Spleen (tissue), 7 donors: ENCODE data around the gene KIAA0408.

Experiments
- CTCF ChIP-seq, 11 experiments: fragments of 200-600 bp in 7 of 11; fragments of 450-650 bp in 4 of 11; sonication (generic) in 4 of 11; IDR thresholded peaks in 8 of 11; conservative IDR thresholded peaks in 3 of 11; 1 replicate in 7 of 11; 2 replicates in 4 of 11; pipeline versions ENCODE4 v1.4.0 to v1.8.0; 2016 to 2021; ENCODE audit warnings: antibody characterized with exemption in 11 of 11, inconsistent platforms in 4 of 11, mild to moderate bottlenecking in 1 of 11
- POLR2A ChIP-seq, 3 donors: fragments of 450-650 bp; IDR thresholded peaks; one replicate each; pipeline ENCODE4 v1.5.1; 2017; ENCODE audit warnings: antibody characterized with exemption in 3 of 3, mild to moderate bottlenecking in 1 of 3
- POLR2AphosphoS5 ChIP-seq, 3 donors: sonication (generic); formaldehyde crosslinking; IDR thresholded peaks; one replicate each; pipeline ENCODE4 v1.5.1; 2017; ENCODE audit warnings: antibody characterized with exemption in 3 of 3
- donor health status: DM: no; HTN: no; CAD: no; lungs with moderate emphysema.
- donor health status: DM: no; HTN: no; CAD: no.
- donor health status: DM: no; HTN: no; CAD: no.

DNA sequence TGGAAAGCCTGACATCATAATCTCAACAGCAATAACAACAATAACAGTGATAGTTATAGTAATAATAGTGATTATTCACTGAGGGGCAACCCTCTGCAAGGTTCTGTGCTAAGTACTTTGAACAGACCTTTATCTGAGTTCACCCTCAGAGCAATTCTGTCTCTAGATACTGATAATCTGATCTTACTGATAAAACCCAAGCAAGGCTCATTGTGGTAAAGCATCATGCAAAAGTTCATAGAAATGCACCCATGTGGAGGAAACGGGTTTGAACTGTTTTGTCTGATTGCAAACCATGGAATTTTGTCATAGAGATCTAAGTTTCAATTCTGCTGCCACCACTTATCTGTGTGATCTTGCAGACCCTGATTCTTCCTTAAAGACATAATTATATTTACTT lies 1.3 kb upstream of the KIAA0408 start:
- no peak for TF ChIP-seq POLR2AphosphoS5 (IDR thresholded peaks at IDR 0.05)
- no peak for TF ChIP-seq CTCF (IDR thresholded peaks at IDR 0.05 in 8 of 11, conservative IDR thresholded peaks at IDR 0.05 in 3 of 11)
- TF ChIP-seq POLR2A (IDR thresholded peaks at IDR 0.05): no peak
